ENCODE results near the gene GZMH.
"Not testable (repeated sequence)": the region's sequence is repeated elsewhere in the genome, so short reads cannot be mapped to it uniquely, and the experiment has no call there.

The GZMH gene, protein sequence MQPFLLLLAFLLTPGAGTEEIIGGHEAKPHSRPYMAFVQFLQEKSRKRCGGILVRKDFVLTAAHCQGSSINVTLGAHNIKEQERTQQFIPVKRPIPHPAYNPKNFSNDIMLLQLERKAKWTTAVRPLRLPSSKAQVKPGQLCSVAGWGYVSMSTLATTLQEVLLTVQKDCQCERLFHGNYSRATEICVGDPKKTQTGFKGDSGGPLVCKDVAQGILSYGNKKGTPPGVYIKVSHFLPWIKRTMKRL

DNA sequence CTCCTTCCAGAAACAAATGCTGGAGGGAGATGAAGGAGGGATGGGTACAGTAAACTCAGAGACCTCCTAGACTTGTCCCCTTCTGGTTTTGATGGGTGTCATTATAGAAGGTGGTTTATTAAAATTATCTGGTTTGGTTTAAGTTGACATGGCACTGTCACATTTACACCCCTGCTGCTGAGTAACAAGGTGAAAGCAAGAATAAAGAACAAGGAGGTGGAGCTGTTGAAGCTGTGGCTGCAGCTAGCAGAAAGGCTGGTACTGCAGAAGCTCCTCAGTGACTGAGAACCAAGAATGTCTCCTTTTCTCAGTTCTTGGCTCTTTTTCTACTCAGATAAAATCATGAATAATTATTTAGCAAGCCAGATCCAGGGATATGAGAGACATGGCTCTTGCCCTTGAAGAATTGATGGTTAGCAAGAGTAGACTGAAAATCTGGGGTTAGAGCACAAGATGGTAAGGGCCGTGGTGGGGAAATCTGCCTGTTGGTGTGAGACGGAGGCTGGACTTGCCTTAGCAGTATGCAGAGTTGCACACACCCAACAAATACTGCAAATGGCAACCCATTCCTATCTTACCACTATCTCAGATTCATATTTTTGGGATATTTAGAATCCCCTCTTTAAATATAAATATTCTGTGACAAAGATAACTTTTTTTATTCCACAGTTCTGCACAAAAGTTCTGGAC lies at the start of gene GZMH:
Gene GZMH, minus strand, starts transcription at position 31 of the 690 bp plus-strand sequence. CDS start 72 bp downstream, outside the sequence.
- DNase-seq (ENCODE audit: low read depth) = no peak

DNA sequence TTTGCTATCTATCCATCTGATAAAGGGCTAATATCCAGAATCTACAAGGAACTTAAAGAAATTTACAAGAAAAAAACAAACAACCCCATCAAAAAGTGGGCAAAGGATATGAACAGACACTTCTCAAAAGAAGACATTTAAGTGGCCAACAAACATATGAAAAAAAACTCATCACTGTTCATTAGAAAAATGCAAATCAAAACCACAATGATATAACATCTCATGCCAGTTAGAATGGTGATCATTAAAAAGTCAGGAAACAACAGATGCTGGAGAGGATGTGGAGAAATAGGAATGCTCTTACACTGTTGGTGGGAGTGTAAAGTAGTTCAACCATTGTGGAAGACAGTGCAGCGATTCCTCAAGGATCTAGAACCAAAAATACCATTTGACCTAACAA lies 38.9 kb upstream of the GZMH start:
- not testable (repeated sequence) for DNase-seq (ENCODE audit: low read depth)

DNA sequence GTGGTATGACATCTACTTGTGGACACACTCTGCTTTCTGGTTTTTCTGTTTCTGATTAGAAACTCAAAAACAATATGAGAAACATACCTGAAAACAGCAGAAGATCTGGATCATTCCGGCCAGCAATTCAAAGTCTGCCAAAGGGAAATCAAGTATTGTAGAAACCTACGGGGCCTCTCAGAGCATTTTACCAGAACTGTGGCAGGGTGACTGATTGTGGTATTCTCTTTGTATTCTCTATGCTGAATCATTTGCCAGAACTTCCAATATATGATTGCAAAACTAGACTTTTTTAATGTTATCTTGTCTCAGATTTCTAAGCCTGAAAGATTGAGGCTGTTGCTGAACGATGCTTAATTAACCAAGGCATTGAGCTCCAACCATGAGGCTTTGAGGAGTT lies 30.4 kb upstream of the GZMH start:
- DNase-seq (ENCODE audit: low read depth) = no peak

DNA sequence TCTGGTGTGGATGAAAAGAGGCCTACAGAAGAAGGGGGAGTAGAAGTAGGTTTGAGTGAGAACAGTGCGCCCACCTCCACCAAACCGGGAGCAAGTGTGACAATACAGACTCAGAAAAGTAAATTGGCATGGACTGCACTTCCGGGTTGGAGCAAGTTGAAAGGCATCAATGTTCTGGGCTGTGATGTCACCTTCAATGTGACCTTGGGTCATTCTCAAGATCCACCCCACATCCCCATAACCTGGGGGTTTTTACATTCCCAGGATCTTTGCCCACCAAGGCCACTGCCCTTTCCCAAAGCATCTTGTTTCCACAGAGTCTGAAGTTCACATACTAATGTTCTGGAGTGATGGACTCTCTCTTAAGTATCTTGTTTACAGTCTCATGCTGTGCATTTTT lies 29.8 kb upstream of the GZMH start:
- DNase-seq (ENCODE audit: low read depth) = no peak

DNA sequence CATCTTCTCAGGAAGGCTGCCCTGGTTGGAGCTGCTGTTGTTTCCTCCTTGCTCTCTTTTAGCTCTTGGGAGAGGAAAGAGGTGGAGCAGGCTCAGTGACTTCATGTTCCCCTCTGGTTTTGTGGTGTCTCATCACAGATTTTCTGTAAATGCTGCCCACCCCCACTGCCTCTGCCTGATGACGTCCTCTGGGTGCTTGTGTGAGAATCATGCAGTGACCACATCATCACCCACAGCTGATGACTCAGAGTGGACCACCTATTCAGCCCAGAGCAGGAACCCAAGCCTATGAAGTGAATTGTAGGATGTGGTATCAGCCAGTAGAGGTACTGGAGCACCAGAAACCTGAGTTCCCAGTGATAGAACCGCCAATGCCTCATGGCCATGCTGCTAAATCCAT lies 24.7 kb upstream of the GZMH start, which contains the start of gene GZMB:
Gene GZMB, minus strand, starts transcription at position 33 of the 400 bp plus-strand sequence. Its CDS starts 30 bp downstream, at position 3.
- DNase-seq (ENCODE audit: low read depth) = peak; percentile 35

DNA sequence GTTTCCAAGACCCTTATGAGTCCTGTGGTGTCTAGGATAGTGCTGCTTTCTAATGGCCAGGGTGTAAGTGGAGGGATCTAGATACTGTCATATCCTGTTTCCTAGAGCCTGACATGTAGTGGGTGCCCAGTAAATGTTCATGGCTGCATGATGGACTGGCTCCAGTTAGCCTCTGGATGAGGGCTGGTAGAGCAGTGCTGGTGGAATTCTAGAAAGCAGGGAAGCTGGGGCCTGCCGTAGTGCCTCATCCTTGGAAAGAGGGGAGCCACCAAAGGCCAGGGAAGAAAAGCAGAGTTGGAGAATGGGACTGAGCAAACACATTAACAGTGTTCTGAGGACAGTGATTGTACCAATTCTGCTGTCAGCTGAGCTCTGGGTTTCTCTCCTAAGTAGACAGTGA lies 23.9 kb upstream of the GZMH start:
- DNase-seq (ENCODE audit: low read depth) = no peak

DNA sequence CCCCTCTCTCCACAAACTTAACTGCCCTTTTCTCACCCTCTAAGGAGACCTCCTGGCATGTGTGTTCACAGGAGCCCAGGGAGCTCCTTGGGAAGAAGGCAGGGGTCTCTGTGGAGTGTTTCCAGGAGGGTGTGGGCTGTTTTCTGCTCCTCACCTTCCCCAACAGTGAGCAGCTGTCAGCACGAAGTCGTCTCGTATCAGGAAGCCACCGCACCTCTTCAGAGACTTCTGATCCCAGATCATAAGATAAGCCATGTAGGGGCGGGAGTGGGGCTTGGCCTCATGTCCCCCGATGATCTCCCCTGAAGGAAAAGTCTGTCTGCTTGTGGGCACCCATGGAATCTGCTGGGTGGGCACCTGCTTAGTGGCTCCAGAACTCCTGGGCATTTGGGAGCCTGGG lies 23.3 kb upstream of the GZMH start:
- no peak for DNase-seq (ENCODE audit: low read depth)

DNA sequence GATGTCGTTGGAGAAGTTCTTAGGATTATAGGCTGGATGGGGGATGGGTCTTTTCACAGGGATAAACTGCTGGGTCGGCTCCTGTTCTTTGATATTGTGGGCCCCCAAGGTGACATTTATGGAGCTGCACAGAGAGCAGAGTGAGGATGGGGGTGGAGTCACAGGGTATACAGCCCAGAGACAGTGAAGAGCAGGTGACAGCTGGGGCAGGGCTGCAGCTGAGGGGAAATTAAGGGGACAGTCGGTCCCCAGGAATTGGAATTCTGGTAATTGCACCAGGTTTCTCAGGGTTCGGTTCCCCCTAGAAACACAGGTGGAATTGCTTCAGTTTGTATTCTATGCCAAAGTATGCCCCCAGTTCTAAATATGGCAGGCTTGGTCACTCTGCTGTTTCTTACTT lies 22.9 kb upstream of the GZMH start:
- no peak for DNase-seq (ENCODE audit: low read depth)

DNA sequence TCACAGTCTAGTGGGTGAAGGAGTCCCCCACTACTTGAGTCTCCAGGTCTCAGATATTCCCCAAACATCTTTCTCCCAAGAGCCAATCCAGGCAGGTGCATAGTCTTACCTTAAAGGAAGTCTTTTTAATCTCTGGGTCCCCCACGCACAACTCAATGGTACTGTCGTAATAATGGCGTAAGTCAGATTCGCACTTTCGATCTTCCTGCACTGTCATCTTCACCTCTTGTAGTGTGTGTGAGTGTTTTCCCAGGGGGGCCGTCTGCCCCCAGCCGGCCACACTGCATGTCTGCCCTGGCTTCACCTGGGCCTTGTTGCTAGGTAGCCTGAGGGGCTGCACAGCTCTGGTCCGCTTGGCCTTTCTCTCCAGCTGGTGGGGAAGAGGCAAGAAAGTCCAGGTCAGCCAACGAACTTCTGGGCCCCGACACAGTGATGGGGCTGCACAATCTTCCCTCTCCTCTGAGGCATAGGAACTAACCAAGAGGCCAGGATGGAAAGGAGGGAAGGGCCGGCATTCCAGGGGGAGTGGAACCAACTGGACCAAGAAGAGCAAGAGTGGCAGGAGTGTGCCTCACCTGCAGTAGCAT lies 22.4 kb upstream of the GZMH start:
- no peak for DNase-seq (ENCODE audit: low read depth)

DNA sequence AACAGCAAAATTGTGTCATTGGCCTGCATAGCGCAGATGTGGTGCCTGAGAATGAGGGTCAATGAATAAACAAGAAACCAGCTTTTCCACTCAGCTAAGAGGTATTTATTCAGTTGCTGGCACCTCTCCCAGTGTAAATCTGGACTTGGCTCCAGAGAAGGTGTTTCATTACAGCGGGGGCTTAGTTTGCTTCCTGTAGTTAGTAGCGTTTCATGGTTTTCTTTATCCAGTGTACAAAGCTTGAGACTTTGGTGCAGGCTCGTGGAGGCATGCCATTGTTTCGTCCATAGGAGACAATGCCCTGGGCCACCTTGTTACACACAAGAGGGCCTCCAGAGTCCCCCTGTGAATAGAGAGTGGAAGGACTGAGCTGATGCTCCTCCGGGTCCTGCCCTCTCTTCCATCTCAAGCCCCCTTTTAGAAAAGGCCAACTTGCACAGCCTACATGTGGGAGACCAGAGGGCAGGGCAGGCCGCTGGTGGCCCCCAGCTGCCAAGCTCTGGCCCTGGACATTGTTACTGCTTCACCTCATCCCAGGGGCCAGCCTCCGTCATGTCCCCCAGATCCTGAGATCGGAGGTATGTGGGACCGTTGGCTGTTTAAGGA lies 21.5 kb upstream of the GZMH start:
- DNase-seq (ENCODE audit: low read depth) = no peak

DNA sequence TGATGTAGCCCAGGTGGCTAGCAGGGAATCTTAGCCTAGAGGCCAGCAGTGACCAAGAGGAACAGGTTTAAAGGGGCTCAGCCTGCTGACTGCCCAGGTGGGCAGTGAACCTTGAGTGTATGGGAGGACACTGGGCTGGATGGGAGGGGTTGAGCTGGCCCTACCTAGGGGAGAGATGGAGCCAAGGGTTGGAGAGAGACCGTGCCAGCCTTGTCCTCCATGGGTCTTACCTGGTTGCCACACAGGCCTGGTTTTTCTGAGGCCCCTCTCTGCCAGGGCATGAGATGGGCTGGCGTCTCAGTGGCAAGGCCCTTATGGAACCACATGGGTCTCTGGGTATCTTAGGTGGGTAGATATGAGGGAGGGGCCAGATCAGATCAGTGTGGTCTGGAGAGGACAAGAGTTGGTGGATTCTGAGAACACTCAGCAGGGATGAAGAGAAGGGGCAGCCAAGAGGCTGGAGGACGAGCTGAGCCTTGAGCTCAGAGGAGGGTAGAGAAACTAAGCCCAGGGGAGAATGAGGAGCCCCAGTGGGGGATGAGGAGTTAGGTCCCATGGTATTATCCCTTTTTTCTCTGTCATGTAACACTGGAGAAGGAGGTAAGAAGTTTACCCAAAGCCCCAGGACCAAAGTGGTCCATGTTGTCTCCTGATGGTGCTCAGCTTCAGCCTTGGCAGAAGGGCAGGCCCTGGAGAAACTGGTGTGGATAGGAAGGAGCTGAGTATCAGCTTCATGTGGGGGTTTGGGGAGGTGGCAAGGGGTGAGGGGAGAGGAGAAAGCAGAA lies 20.8 kb upstream of the GZMH start:
- DNase-seq (ENCODE audit: low read depth) = no peak

DNA sequence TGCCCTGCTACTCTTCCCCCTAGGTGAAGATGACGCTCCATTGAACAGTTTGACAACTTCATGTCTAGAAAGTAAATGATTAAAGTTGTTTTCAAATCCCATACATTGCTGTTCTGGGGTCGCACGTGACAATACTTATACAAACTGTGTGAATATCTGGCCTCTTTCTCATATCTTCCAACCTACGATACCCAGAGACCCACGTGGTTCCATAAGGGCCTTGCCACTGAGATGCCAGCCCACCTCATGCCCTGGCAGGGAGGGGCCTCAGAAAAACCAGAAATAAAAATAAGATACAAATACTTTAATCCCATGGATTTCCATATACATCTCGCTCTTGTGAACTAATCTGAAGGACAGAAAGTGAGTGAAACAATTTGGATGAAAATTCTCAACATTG lies 20.0 kb upstream of the GZMH start:
- no peak for DNase-seq (ENCODE audit: low read depth)

DNA sequence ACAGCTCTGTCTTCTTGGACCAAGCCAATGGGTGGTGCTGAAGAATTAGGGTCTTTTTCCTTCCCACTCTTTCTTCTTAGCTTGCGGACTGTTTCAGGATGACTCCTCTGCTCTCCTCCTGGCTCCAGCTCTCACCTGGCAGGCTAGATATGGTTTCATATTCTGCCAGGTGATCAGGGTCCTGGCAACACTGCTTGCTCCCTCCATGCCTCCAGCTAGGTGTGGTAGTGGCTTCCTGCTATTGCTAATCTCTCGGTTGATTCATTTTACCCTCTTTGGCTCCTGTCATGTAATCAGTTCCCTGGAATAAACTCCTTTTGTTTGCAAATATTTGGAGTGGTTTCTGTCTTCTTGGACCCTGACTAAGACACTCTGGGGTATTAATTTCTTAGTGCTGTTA lies 4.3 kb upstream of the GZMH start:
- DNase-seq (ENCODE audit: low read depth) = no peak

DNA sequence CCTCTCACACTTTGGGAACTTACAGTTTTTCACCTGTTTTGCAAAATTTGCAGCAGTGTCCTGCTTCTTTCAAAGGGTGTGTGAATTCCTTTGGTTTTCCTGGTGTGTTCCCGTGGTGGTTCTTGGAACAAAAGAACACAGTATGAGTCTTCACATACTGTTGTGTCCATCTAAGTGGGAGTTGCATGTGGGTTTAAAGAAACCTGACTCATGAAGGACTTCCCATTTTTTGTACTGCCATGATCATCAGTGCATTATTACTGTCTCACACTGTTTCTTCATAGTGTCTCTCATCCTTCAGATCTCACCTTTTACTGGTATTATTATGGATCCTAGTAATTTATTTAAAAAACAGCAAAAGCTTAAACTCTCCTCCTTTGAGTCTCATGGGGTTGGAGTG lies 3.8 kb upstream of the GZMH start:
- no peak for DNase-seq (ENCODE audit: low read depth)

DNA sequence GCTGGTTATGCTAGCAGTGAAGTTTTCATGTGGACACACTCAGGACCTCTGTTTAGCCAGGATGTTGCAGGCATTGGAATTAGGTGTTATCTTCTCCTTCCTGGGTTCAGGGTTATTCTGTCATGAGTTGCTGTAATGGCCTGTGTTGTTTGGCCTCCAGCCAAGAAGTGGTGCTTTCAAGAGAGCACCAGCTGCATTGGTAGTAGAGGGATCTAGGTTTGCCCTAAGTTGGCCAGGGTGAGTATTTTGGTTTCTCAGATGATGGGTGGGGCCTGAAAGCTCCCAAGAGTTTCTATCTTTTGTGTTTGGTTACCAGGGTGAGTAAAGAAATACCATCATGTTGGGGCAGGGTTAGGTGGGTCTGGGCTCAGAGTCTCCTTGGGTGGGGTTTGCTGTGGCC lies 2.7 kb upstream of the GZMH start:
- DNase-seq (ENCODE audit: low read depth) = no peak

DNA sequence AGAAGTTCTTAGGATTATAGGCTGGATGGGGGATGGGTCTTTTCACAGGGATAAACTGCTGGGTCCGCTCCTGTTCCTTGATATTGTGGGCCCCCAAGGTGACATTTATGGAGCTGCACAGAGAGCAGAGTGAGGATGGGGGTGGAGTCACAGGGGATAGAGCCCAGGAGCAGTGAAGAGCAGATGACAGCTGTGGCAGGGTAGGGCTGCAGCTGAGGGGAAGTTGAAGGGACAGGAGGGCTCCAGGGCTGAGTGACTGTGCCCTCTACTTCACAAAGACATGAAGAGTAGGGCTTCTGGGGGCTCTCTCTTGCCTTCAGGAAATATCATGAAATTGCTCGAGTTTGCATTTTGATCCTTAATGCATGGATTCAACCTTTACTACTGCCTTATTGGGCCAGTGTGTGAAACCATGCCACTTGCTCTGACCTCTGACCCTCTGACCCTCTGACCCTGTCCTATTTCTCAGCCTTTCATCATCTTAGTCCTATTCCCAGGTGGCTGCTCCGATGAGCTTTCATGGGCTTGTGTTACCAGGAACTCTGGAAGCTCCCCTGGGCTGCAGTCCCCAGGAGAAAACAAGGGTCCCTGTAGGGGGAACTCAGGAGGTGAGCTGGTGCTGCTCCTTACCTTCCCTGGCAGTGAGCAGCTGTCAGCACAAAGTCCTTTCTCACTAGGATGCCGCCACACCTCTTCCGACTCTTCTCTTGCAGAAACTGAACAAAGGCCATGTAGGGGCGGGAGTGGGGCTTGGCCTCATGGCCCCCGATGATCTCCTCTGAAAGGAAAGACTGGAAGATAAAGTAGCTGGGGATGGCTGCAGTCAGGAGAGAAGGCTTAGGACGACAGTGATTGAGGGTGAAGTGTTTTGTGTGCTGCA lies 1.6 kb downstream of the GZMH start:
- no peak for DNase-seq (ENCODE audit: low read depth)

DNA sequence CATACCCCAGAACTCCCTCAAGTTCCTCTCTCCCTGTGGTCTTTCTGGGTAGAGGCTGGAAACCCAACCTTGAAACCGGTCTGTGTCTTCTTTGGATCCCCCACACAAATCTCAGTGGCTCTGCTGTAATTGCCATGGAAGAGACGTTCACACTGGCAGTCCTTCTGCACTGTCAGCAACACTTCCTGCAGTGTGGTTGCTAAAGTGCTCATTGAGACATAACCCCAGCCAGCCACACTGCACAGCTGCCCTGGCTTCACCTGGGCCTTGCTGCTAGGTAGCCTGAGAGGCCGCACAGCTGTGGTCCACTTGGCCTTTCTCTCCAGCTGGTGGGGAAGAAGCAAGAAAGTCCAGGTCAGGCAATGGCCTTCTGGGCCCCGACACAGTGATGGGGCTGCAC lies 2.4 kb downstream of the GZMH start:
- no peak for DNase-seq (ENCODE audit: low read depth)

DNA sequence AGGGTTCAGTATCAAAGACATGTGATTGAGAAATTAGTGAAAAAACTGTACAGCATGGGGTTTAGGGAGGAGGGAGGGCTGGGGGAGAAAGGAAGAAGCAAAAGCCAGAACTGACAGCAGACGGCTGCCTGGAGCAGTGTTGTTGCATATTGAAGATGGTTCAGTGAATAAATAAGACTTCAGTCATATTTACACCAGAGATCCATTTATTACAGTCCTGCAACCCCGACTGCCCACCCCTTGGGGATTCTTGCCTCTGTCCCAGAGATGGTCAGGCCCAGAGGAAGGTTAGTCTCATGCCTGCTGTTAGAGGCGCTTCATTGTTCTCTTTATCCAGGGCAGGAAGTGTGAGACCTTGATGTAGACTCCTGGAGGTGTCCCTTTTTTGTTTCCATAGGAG lies 3.2 kb downstream of the GZMH start:
- DNase-seq (ENCODE audit: low read depth) = no peak

DNA sequence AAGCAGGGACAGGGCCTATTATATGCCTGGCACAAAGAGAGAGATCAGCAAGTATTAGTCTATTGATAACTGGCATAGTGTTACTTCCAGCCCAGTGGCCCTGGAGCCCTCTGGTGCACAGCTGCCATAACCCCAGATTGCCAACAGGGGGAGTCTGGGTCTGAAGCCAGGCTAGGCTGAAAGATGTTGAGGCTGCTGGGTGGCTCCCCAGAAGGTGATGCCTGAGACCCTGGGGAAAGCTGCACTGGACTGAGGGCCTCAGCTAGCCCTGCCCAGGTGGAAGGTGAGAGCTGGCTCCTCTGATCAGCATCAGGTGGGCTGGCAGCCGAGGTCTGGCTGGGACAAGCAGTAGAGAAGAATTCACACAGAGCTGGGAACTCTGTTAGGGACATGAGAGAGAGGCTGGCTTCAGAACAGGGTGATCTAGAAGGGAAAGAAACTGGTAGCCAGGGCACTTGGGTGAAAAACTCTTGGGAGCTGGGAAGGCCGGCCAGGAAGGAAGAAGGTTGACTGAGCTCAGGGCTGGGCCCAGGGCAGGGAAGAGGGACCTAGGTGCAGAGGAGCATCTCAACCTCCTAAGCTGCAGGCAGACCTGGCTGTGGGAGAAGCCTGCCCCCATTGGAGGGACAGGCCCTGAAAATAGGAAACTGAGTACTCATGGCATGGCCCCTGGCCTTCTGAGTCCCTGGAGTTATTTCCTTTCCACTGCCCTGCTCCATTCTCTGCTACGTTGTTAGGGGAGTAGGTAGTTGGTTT lies 3.9 kb downstream of the GZMH start:
- DNase-seq (ENCODE audit: low read depth) = peak; percentile 56

DNA sequence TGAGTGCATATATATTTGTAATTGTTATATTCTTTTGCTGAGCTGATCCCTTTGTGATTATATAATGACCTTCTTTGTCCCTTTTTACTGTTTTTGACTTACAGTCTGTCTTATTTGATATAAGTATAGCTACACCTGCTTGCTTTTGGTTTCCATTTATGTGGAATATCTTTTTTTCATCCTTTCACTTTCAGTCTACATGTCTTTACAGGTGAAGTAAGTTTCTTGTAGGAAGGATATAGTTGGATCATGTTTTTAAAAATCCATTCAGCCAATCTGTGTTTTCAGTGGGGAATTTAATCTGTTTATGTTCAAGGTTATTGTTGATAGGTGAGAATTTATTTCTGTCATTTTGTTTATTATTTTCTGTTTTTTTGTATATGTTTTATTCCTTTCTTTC lies 12.1 kb downstream of the GZMH start:
- no peak for DNase-seq (ENCODE audit: low read depth)

Measured in stimulated activated CD4-positive, alpha-beta T cell treated with anti-CD3 and anti-CD28 coated beads, Interleukin-2, amount 100 ng/mL, for 4 hours (primary cell).